Measurements from ENCODE around the gene FGF12.

FGF12 gene

GRCh38 chr3:192489579-192489978 lies 237.8 kb downstream of the FGF12 start:
- DNase-seq, result no peak

DNA sequence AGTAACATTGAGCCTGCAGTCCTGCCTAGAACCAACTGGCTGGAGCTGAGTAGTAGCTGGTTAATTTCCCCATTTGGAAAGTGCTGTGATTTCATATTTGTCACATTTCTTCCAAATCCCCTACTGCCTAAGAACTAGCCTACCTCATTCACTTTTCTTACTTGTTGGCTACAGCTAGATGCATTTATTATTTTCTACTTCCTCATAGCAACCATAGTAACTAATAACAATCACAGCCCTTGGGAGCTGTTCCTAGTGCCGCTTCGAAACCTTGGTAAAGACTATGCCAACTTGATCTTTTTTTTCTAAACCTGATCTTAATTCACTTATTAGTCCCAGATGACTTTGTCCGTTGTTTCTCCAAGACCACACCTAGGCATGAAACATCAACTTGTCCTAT lies 240.3 kb downstream of the FGF12 start:
- DNase-seq, result peak; percentile 33

- no peak for DNase-seq
Observed at GRCh38 chr3:192482809-192483208, 244.5 kb downstream of the FGF12 start.

GRCh38 chr3:192482391-192482790 lies 244.9 kb downstream of the FGF12 start:
- DNase-seq, result no peak

GRCh38 chr3:192481638-192482037 lies 245.7 kb downstream of the FGF12 start:
- DNase-seq, result no peak

DNA sequence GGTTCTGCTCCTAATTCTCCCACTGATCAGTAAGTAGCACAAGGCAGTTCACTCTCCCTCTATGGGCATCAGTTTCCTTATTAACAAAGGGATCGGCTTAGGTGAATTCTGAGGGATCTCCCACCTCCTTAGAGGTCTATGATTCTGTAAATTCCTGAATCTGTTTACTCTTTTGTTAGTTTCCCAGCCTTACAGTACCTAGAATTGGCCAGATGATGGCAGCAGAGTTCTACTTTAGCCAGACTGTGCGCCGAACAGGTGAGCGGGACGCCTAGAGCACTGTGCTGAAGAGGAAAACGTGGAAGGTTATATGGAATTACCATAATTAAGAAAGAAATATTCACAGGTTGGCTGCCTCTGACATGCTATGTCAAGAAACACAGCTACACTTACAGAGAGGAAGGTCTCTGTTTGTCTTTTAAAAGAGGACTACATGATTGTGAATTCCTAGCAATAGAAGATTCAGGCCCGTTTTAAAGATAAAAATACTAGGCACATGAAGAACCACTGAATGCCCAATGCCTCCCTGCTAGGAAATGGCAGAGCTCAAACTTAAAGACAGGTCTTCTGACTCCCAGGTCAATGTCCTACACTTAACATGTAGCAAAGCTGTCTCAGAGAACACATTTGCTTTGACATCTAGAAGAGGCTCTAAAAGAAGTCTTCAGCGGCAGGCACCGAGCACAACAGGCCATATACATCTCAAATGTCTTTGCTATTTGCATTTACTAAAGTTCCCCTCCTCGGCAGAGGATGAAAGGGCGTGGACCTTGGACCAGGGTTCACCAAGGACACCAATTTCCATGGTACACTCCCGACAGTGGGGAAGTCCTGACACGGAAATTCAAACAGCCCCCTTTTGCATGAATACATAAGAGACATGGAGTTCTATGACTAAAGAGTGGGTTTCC lies 259.9 kb downstream of the FGF12 start:
- DNase-seq, result peak; percentile 72

DNA sequence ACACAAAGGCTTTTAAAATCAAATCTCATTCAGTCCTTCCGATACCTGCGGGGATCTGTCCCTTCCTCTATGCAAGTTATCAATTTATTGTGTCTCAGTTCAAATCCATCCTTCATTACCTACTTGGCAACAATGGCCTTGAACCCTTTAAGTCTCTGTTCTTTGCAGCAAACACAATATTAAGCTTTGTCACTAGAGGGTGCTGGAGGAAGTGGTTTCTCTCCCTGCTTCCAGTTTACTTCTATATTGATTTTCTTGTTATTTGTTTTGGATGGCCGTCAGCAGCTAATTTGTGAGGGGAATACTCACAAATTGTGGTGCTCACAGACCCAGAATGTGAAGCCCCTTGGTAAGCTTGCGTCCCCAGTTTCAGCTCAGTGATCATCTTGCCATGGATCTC lies 278.3 kb downstream of the FGF12 start:
- DNase-seq, result peak; percentile 6

DNA sequence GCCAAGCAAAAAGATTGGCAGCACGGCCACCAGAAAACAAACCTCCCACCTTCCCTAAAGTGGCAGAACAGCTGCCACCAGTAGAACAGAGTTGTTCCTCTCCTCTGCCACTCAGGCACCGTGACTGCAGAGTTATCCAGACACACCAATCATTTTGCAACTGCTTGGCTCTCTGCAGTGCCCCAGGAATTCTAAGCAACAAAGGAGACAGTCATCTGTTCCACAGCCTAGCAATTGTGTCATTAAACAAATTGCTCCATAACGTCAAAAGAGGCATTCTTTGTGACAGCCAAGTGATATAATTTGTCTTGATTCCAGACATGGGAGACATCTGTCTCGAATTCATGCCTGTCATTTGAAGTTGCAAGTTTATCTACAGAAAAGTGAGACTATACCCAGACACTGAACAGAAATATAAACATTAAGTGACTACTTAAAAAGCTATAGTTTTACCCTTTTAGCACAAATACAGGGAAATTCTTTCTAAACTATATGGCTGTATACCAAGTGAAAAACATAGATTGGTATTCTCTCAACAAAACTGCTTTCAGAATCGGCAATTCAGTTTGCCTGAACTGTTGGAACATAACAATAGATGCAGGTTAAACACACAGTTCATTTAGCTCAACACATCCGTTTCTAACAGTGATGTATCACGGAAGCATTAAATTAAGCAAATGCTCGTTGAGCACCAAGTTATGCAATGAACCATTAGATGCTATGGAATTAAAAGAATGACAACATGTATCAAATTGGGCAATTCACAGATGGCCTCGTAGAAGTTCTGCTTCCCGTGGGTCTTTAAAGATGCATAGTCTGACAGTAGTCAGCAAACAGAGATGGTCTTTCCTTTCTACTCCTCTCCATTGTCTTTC lies 281.3 kb downstream of the FGF12 start:
- DNase-seq, result no peak

GRCh38 chr3:192444791-192445106 lies 282.6 kb downstream of the FGF12 start:
- DNase-seq, result no peak

DNA sequence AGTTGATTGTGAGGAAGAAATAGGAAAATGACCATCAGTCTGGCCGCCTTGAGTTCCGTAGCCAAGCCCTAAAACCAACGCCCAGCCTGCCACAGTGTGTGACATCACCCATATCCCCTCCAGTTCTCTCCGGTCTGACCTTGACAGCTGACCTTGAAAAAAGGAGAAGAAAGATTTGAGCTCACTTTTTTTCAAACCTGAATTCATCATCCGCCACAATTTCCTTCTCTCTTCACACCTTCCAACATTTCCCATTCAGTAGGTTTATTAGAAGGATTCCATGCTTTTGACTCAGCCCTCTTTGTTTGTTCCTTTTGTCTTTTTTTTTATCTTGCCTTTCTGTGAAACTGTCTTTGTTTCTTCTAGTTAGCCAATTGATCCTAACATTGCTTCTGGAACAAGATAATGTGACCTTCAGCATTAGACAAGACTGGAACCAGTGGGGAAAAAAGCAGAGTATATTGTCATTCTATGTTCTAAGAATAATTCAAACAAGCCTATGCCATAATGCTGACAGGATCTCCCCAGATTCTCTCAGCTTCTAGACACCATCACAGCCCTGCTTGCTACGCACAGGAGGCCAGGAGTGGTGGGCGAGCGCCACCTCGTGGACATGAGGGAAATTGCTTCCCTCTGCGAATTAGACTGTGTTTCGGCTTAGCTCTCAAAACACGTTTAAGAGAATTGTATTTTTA lies 283.1 kb downstream of the FGF12 start:
- peak; percentile 70 for DNase-seq

DNA sequence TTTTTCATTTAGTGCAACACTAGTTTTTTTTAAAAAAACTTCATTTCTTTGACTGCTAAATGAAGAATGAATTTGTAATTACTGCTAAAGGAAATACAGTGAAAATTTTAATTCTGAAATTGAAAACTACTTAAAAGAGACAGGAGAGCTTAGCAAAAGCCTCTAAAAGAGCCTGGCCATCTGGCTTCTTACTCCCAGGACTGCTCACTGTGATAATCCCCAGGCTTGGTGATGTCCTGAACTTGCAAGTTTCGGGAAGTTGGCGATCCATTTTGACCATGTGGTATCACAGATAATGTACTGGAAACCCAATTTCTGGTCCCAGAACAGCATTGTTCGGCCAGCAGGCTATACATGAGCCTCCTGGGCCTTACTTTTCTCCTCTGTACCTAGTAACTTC lies 292.1 kb downstream of the FGF12 start:
- no peak for DNase-seq

- DNase-seq, result no peak
Observed at GRCh38 chr3:192434186-192434585, 293.2 kb downstream of the FGF12 start.

GRCh38 chr3:192433704-192434103 lies 293.6 kb downstream of the FGF12 start:
- DNase-seq, result peak; percentile 54

DNA sequence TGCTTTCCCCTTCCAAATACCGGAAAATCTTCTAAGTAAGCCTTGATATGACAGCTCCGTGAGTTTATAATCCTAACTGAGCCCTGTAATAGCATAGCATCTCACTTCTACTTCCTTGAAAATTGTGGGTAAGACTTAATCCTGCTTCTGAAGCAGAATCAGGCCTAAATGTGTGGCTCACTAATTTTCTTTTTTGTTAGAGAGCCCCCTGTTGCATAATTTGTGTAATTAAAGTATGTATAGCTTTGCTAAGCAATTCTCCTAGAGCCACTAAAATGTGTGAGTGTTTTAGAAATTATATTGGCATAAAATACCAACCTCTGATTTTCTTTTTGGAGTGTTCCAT lies 304.4 kb downstream of the FGF12 start:
- peak; percentile 11 for DNase-seq

GRCh38 chr3:192422321-192422996 lies 304.9 kb downstream of the FGF12 start:
- DNase-seq, result no peak

GRCh38 chr3:192419312-192419711 lies 308.0 kb downstream of the FGF12 start:
- DNase-seq, result no peak

DNA sequence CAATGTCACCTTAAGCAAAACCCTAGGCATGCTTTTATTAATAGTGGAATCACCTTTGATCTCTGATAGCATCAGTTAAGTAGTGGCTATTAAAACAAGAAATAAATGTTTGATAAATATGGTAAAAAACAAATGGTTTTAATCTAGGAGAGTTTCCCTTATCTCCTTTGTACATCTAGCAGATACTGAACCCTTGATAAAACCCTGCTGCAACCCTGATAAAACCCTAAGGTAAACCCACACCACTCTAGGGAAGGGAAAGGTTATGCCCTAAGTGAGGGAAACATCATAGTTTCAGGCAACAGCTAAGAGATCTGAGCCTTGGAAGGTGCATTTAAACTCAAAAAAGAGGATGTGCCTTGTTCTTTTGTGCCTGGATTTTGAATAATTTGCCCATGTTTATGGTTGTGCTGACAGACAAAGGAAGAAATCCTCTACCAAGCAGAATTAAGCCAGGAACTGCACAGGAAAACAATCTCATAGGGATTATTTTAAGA lies 309.7 kb downstream of the FGF12 start:
- no peak for DNase-seq

- no peak for DNase-seq
Observed at GRCh38 chr3:192417017-192417416, 310.3 kb downstream of the FGF12 start.

DNA sequence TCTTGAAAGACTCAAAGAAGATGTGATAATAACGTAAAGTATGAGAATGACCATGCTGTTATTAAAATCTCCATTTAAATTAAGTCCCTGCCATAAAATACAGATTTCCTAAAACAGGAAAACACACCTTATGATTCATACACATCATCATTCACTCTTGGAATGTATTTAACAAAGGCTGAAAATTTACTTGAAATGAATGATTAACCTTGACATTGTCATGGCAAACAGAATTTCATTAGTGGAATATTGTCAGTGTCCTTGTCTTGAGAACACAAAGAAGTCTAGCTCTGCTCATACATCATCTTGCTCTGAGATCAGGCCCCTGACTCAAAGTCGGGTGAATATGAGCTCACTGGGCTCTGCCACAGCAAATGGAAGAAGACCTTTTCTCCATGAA lies 313.9 kb downstream of the FGF12 start:
- DNase-seq, result no peak

DNA sequence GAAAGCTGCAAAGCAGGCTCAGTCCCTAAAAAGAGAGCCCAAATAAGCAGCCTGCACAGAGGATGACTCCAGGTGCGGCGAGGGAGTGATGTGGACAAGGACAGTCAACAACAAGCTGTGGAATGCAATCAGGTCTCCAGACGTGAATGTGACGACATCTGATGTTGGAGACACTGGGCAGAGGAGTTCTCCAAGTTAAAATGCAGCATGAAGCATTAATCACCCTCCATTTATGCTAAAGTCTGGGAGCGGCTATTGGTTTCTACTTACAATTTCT lies 316.7 kb downstream of the FGF12 start:
- no peak for DNase-seq

DNA sequence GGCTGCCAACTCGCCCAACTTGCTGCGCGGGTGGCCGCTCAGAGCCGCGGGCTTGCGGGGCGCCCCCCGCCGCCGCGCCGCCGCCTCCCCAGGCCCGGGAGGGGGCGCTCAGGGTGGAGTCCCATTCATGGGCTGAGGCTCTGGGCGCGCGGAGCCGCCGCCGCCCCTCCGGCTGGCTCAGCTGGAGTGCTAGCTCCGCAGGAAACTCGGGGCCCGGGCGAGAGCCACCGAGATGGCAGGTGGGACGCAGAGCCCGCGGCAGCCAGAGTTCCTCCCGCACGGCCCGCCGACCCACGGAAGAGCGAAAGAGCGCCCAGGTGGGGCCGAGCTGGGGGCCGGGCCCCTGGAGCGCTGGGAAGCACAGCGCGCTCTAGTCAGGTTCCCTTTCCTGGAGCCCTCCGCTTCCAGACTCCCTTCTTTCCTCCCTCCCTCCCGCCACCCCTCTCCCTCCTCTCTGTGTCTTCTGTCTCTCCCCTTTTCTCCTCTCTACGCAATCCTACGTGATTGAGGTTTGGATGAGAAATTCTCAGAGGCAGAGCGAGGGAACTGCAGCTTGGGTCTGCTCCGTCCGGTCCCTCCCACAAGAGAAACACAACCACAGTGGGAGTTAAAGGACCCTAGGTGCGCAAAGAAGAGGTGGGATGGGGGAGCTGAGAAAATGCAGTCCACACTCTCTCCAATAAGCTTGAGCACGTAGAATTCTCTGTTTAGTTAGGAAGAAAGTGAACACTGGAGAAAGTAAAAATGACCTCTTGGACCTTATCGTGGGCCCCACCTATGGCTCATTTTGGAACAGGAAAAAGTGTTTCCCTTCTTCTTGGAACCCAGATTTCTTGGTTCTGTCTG lies 317.3 kb downstream of the FGF12 start:
- DNase-seq, result peak; percentile 55

GRCh38 chr3:192409201-192409837 lies 318.0 kb downstream of the FGF12 start:
- DNase-seq, result peak; percentile 58
